Fibroblast of lung (primary cell): ENCODE data around the gene SPEF2. TPM values are rescaled to one million over a fixed set of nuclear protein-coding genes. Genes with fewer than 3 reads are reported as not detected.

Experiments
- DNase-seq, 2 donors: peaks; one replicate each; pipeline versions ENCODE4 v3.0.0 to v3.0.0-alpha.2; 2010; ENCODE audit warnings: low read depth in 2 of 2
- H2AFZ ChIP-seq: 2 replicates; pipeline ENCODE4 v1.5.1; 2012; ENCODE audit warnings: low read length, control low read depth, inconsistent platforms
- H3K27ac ChIP-seq: 2 replicates; pipeline ENCODE4 v1.5.1; 2011; ENCODE audit warnings: low read length, control low read depth; ENCODE audit not compliant: insufficient read depth
- H3K27me3 ChIP-seq: 2 replicates; pipeline ENCODE4 v1.5.1; 2011; ENCODE audit warnings: mild to moderate bottlenecking, low read length; ENCODE audit not compliant: control insufficient read depth, insufficient read depth
- H3K36me3 ChIP-seq: 2 replicates; pipeline ENCODE4 v1.5.1; 2011; ENCODE audit warnings: low read length; ENCODE audit not compliant: control insufficient read depth, insufficient read depth
- H3K4me1 ChIP-seq: 2 replicates; pipeline ENCODE4 v1.5.1; 2011; ENCODE audit warnings: low read length; ENCODE audit not compliant: control insufficient read depth, insufficient read depth; ENCODE audit errors: extremely low read depth
- H3K4me2 ChIP-seq: 2 replicates; pipeline ENCODE4 v1.5.1; 2011; ENCODE audit warnings: low read length, control low read depth; ENCODE audit not compliant: insufficient read depth; ENCODE audit errors: extremely low read depth
- H3K4me3 ChIP-seq, 4 experiments: fragments of 200-600 bp in 1 of 4; sonication (generic) in 1 of 4; replicated peaks in 1 of 4; 2 replicates each; pipeline ENCODE4 v1.5.1; 2011 to 2016; ENCODE audit warnings: low read length in 4 of 4, low read depth in 3 of 4, mild to moderate bottlenecking in 3 of 4, control low read depth in 2 of 4, inconsistent platforms in 1 of 4, mixed read lengths in 1 of 4; ENCODE audit not compliant: insufficient read depth in 1 of 4; ENCODE audit errors: control extremely low read depth in 1 of 4
- H3K79me2 ChIP-seq: 2 replicates; pipeline ENCODE4 v1.5.1; 2012; ENCODE audit warnings: mild to moderate bottlenecking, low read length, inconsistent platforms; ENCODE audit not compliant: control insufficient read depth, insufficient read depth
- H3K9ac ChIP-seq: 2 replicates; pipeline ENCODE4 v1.5.1; 2011; ENCODE audit warnings: mild to moderate bottlenecking, low read length, control low read depth; ENCODE audit not compliant: insufficient read depth
- H3K9me3 ChIP-seq: 2 replicates; pipeline ENCODE4 v1.5.1; 2012; ENCODE audit warnings: low read depth, low read length; ENCODE audit not compliant: control insufficient read depth, insufficient read depth
- H4K20me1 ChIP-seq: 2 replicates; pipeline ENCODE4 v1.5.1; 2011; ENCODE audit warnings: low read length; ENCODE audit not compliant: control insufficient read depth, insufficient read depth; ENCODE audit errors: extremely low read depth
- CTCF ChIP-seq, 2 donors: IDR thresholded peaks in 1 of 2; conservative IDR thresholded peaks in 1 of 2; 1 replicate in 1 of 2; 2 replicates in 1 of 2; pipeline ENCODE4 v1.5.1; 2011 to 2012; ENCODE audit warnings: low read length in 2 of 2, control low read depth in 1 of 2, inconsistent platforms in 1 of 2, low read depth in 1 of 2, mild to moderate bottlenecking in 1 of 2
- EZH2 ChIP-seq: IDR thresholded peaks from 2 replicates; pipeline ENCODE4 v1.5.1; 2012; ENCODE audit warnings: low read length, control low read depth, mild to moderate bottlenecking; ENCODE audit errors: missing control alignments
- polyA plus RNA-seq, 2 donors: library from polyadenylated mRNA; depleted of rRNA in 1 of 2; stranded (reverse) in 1 of 2; unstranded in 1 of 2; fragments of >200 nt; gene quantifications; 2 replicates each; pipeline ENCODE4 v1.2.1, GENCODE V29; 2011 to 2012; ENCODE audit warnings: missing spikeins in 1 of 2
- total RNA-seq: library from RNA; depleted of rRNA; stranded (reverse); fragments of >200 nt; gene quantifications from 2 replicates; pipeline ENCODE4 v1.2.1, GENCODE V29; 2014

SPEF2 gene
- total and polyA plus RNA-seq, 2 donors (not counting 1 experiment from before 2014, with no cell fraction given): 5.2 to 5.9 TPM

DNA sequence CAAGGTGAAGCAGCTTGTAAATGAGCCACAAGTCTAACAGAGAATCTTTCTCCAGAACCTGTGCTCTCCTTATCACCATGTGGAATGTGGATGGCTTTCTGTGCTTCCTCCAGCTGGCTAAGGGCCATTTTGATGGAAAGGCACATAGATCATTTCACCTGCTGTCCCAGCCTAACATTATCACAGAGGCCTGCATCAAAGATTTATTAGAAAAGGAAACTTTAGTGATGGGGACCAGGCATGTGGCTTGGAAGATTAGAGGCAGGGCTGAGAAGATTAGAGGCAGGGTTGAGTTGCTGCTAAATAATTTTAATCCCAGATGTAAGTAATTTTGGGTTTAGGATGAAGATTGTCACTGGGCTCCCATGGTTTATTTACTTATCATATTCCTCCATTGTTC lies 6.3 kb downstream of the SPEF2 start:
- Histone ChIP-seq H4K20me1 (no peaks in the 10 kb centered on the region), H3K4me3 (no peak overlapping the region), H3K4me1 (peaks cover under 1% of the 10 kb centered on the region), H3K4me2 (no peak overlapping the region), H3K9me3 (no peaks in the 10 kb centered on the region), H3K27me3 (no peaks in the 10 kb centered on the region), H3K79me2 (no peaks in the 10 kb centered on the region), H3K9ac (no peak overlapping the region), H3K27ac (no peak overlapping the region), H3K36me3 (no peaks in the 10 kb centered on the region), H2AFZ (no peak overlapping the region)
- DNase-seq: no peak
- no peak for TF ChIP-seq CTCF (conservative IDR thresholded peaks at IDR 0.05 in 1 of 2, IDR thresholded peaks at IDR 0.05 in 1 of 2; ENCODE audit: low read depth in 1 of 2, low read length in 2 of 2)
- no peak for TF ChIP-seq EZH2

- no peak for TF ChIP-seq EZH2
- no peak for TF ChIP-seq CTCF (conservative IDR thresholded peaks at IDR 0.05 in 1 of 2, IDR thresholded peaks at IDR 0.05 in 1 of 2; ENCODE audit: low read depth in 1 of 2, low read length in 2 of 2)
- H3K9me3 ChIP-seq: no peaks in the 10 kb centered on the region
- no peak overlapping the region for H3K4me2 ChIP-seq
- no peak for DNase-seq
- H3K36me3 ChIP-seq: no peaks in the 10 kb centered on the region
- no peaks in the 10 kb centered on the region for H4K20me1 ChIP-seq
- H3K27me3 ChIP-seq: no peaks in the 10 kb centered on the region
- H3K79me2 ChIP-seq: no peaks in the 10 kb centered on the region
- no peaks in the 10 kb centered on the region for H3K4me1 ChIP-seq
- no peak overlapping the region for H3K27ac ChIP-seq
- H2AFZ ChIP-seq: no peak overlapping the region
- no peak overlapping the region for H3K4me3 ChIP-seq
- no peak overlapping the region for H3K9ac ChIP-seq
These were observed 8.4 kb downstream of the SPEF2 start for GRCh38 chr5:35626108-35626507.

GRCh38 chr5:35626553-35626952 lies 8.9 kb downstream of the SPEF2 start:
- Histone ChIP-seq H3K27me3 (no peaks in the 10 kb centered on the region), H4K20me1 (no peaks in the 10 kb centered on the region), H3K4me1 (no peaks in the 10 kb centered on the region), H3K4me3 (no peak overlapping the region), H3K79me2 (no peaks in the 10 kb centered on the region), H2AFZ (no peak overlapping the region), H3K27ac (no peak overlapping the region), H3K4me2 (no peak overlapping the region), H3K36me3 (no peaks in the 10 kb centered on the region), H3K9ac (no peak overlapping the region), H3K9me3 (no peaks in the 10 kb centered on the region)
- no peak for DNase-seq
- TF ChIP-seq CTCF (conservative IDR thresholded peaks at IDR 0.05 in 1 of 2, IDR thresholded peaks at IDR 0.05 in 1 of 2; ENCODE audit: low read depth in 1 of 2, low read length in 2 of 2) (no peak), EZH2 (no peak)
